H9 (cell line): ENCODE measurements around the gene LINGO1. TPM values are rescaled to one million over a fixed set of nuclear protein-coding genes. Genes with fewer than 3 reads are reported as not detected.
A peak's percentile ranks its signal among the peaks of the same experiment; 100 is the strongest.

Experiments used
- DNase-seq: peaks from one replicate; pipeline ENCODE4 v3.0.0-alpha.2; 2017
- H2AFZ ChIP-seq: one replicate; pipeline ENCODE4 v1.6.1; 2013; ENCODE audit warnings: mild to moderate bottlenecking, low read length, control low read depth, moderate library complexity
- H2AK5ac ChIP-seq: 2 replicates; pipeline ENCODE4 v1.6.1; 2013; ENCODE audit warnings: low read length, control low read depth, mixed read lengths; ENCODE audit not compliant: insufficient read length
- H2BK120ac ChIP-seq: one replicate; pipeline ENCODE4 v1.6.1; 2013; ENCODE audit warnings: low read depth, mild to moderate bottlenecking, low read length, control low read depth, inconsistent platforms; ENCODE audit not compliant: poor library complexity, severe bottlenecking
- H2BK12ac ChIP-seq: 2 replicates; pipeline ENCODE4 v1.6.1; 2013; ENCODE audit warnings: low read length, control low read depth, mixed read lengths, low read depth; ENCODE audit not compliant: insufficient read length
- H2BK15ac ChIP-seq: 2 replicates; pipeline ENCODE4 v1.6.1; 2013; ENCODE audit warnings: low read depth, low read length, control low read depth
- H2BK20ac ChIP-seq: one replicate; pipeline ENCODE4 v1.6.1; 2013; ENCODE audit warnings: low read depth, mild to moderate bottlenecking, low read length, control low read depth, inconsistent platforms; ENCODE audit not compliant: poor library complexity, severe bottlenecking
- H2BK5ac ChIP-seq: 2 replicates; pipeline ENCODE4 v1.6.1; 2013; ENCODE audit warnings: low read length, control low read depth, mixed read lengths; ENCODE audit not compliant: insufficient read length
- H3K14ac ChIP-seq: 2 replicates; pipeline ENCODE4 v1.6.1; 2013; ENCODE audit warnings: low read length, control low read depth; ENCODE audit not compliant: insufficient read depth
- H3K18ac ChIP-seq: 2 replicates; pipeline ENCODE4 v1.6.1; 2013; ENCODE audit warnings: low read depth, mild to moderate bottlenecking, mixed read lengths, low read length, control low read depth; ENCODE audit not compliant: insufficient read length
- H3K23ac ChIP-seq: 2 replicates; pipeline ENCODE4 v1.6.1; 2013; ENCODE audit warnings: low read length, control low read depth, mixed read lengths, low read depth; ENCODE audit not compliant: insufficient read length
- H3K23me2 ChIP-seq: 2 replicates; pipeline ENCODE4 v1.6.1; 2013; ENCODE audit warnings: low read depth, mild to moderate bottlenecking, mixed read lengths, low read length, control low read depth; ENCODE audit not compliant: insufficient read length, poor library complexity, severe bottlenecking
- H3K27ac ChIP-seq: 2 replicates; pipeline ENCODE4 v1.5.1; 2013; ENCODE audit warnings: low read length, control low read depth, mixed read lengths, low read depth; ENCODE audit not compliant: insufficient read length
- H3K27me3 ChIP-seq: 2 replicates; pipeline ENCODE4 v1.6.1; 2013; ENCODE audit warnings: low read length, control low read depth, inconsistent platforms; ENCODE audit not compliant: insufficient read depth
- H3K4ac ChIP-seq: 2 replicates; pipeline ENCODE4 v1.6.1; 2013; ENCODE audit warnings: low read depth, mild to moderate bottlenecking, control low read depth, inconsistent platforms, low read length, moderate library complexity
- H3K4me1 ChIP-seq: 2 replicates; pipeline ENCODE4 v1.6.1; 2013; ENCODE audit warnings: low read length, control low read depth, inconsistent platforms; ENCODE audit not compliant: insufficient read depth
- H3K4me2 ChIP-seq: 2 replicates; pipeline ENCODE4 v1.6.1; 2013; ENCODE audit warnings: low read length, control low read depth, mixed read lengths; ENCODE audit not compliant: insufficient read length, insufficient read depth
- H3K56ac ChIP-seq: 2 replicates; pipeline ENCODE4 v1.6.1; 2013; ENCODE audit warnings: low read depth, mild to moderate bottlenecking, mixed read lengths, low read length, control low read depth; ENCODE audit not compliant: insufficient read length
- H3K79me1 ChIP-seq: 2 replicates; pipeline ENCODE4 v1.6.1; 2013; ENCODE audit warnings: low read depth, mild to moderate bottlenecking, moderate library complexity, low read length, control low read depth, inconsistent platforms; ENCODE audit not compliant: insufficient read depth, poor library complexity, severe bottlenecking
- H3K79me2 ChIP-seq: 2 replicates; pipeline ENCODE4 v1.6.1; 2013; ENCODE audit warnings: low read length, control low read depth, inconsistent platforms; ENCODE audit not compliant: insufficient read depth
- H3K9ac ChIP-seq: 2 replicates; pipeline ENCODE4 v1.6.1; 2013; ENCODE audit warnings: low read length, control low read depth, mixed read lengths; ENCODE audit not compliant: insufficient read length; ENCODE audit errors: extremely low read depth
- H3K9me3 ChIP-seq: one replicate; pipeline ENCODE4 v1.6.1; 2013; ENCODE audit warnings: low read depth, low read length, inconsistent platforms; ENCODE audit not compliant: control insufficient read depth
- H3T11ph ChIP-seq: one replicate; pipeline ENCODE4 v1.6.1; 2013; ENCODE audit warnings: mild to moderate bottlenecking, low read length, control low read depth, inconsistent platforms
- H4K20me1 ChIP-seq: one replicate; pipeline ENCODE4 v1.6.1; 2013; ENCODE audit not compliant: control insufficient read depth, insufficient read length, insufficient read depth
- H4K5ac ChIP-seq: 2 replicates; pipeline ENCODE4 v1.6.1; 2013; ENCODE audit warnings: low read depth, mild to moderate bottlenecking, mixed read lengths, low read length, control low read depth; ENCODE audit not compliant: insufficient read length
- H4K8ac ChIP-seq: replicated peaks from 2 replicates; pipeline ENCODE4 v1.6.1; 2013; ENCODE audit warnings: low read length, control low read depth, mixed read lengths, low read depth; ENCODE audit not compliant: insufficient read length
- H4K91ac ChIP-seq: 2 replicates; pipeline ENCODE4 v1.6.1; 2013; ENCODE audit warnings: low read depth, mild to moderate bottlenecking, moderate library complexity, mixed read lengths, low read length, control low read depth; ENCODE audit not compliant: insufficient read length
- H3K27ac Mint-ChIP-seq, 3 experiments: 2 replicates in 2 of 3; 3 replicates in 1 of 3; pipeline ENCODE4 v1.8.0; 2020 to 2021; ENCODE audit warnings: mixed read lengths in 3 of 3, mild to moderate bottlenecking in 1 of 3, moderate library complexity in 1 of 3
- H3K27me3 Mint-ChIP-seq: 2 replicates; pipeline ENCODE4 v1.8.0; 2021; ENCODE audit warnings: low read depth, mild to moderate bottlenecking, moderate library complexity, mixed read lengths
- H3K36me3 Mint-ChIP-seq, 3 experiments: 2 replicates in 2 of 3; 3 replicates in 1 of 3; pipeline ENCODE4 v1.8.0; 2020 to 2021; ENCODE audit warnings: low read depth in 3 of 3, mixed read lengths in 3 of 3; ENCODE audit not compliant: insufficient read depth in 1 of 3
- H3K4me1 Mint-ChIP-seq, 2 experiments: 2 replicates each; pipeline ENCODE4 v1.8.0; 2020; ENCODE audit warnings: mixed read lengths in 2 of 2
- H3K4me3 Mint-ChIP-seq, 2 experiments: 2 replicates in 1 of 2; 3 replicates in 1 of 2; pipeline ENCODE4 v1.8.0; 2020 to 2021; ENCODE audit warnings: mild to moderate bottlenecking in 2 of 2, mixed read lengths in 2 of 2, moderate library complexity in 1 of 2
- H3K9me3 Mint-ChIP-seq, 2 experiments: 2 replicates in 1 of 2; 3 replicates in 1 of 2; pipeline ENCODE4 v1.8.0; 2020; ENCODE audit warnings: mild to moderate bottlenecking in 2 of 2, mixed read lengths in 2 of 2, moderate library complexity in 1 of 2
- WGBS: extraction: QIAGEN DNeasy Blood & Tissue Kit; methylation state at CpG from one replicate; pipeline ENCODE4 v1.1.7; 2013; ENCODE audit warnings: missing lambda C conversion rate, low lambda C conversion rate, mixed read lengths; ENCODE audit not compliant: insufficient read length; ENCODE audit errors: extremely low coverage; 5-methylcytosine and 5-hydroxymethylcytosine counted together
- total RNA-seq: library from RNA; stranded (reverse); gene quantifications from 2 replicates; pipeline ENCODE4 v1.2.1, GENCODE V29; 2021
- TF ChIP-seq, protein P1 (sequence below): fragments of 200-600 bp; sonication (generic); conservative IDR thresholded peaks from 3 replicates; pipeline ENCODE4 v1.8.0; 2021; ENCODE audit warnings: antibody characterized with exemption, mild to moderate bottlenecking

The LINGO1 gene
- total RNA-seq, 1 experiment from 2014 or later: 41.6 TPM

GRCh38 chr15:77610731-77611130 is 22.0 kb downstream of the LINGO1 start:
- no peak overlapping the region for H2AK5ac ChIP-seq
- no peak overlapping the region for H2BK12ac ChIP-seq
- no peak overlapping the region for H3K27ac ChIP-seq
- no peak overlapping the region for H3K14ac ChIP-seq
- H4K8ac ChIP-seq: no peak overlapping the region
- no peak overlapping the region for H3K18ac ChIP-seq
- H4K5ac ChIP-seq: no peak overlapping the region
- H2AFZ ChIP-seq: no peak overlapping the region
- H3K4me3 Mint-ChIP-seq: no peak overlapping the region
- no peaks in the 10 kb centered on the region for H4K20me1 ChIP-seq
- peaks cover 2% of the 10 kb centered on the region; the same call in 1 of the 2 replicates for H3K4me1 ChIP-seq
- H2BK120ac ChIP-seq: no peak overlapping the region
- no peak overlapping the region for H3K56ac ChIP-seq
- H3K9me3 Mint-ChIP-seq: no peaks in the 10 kb centered on the region
- TF ChIP-seq, protein P1, sequence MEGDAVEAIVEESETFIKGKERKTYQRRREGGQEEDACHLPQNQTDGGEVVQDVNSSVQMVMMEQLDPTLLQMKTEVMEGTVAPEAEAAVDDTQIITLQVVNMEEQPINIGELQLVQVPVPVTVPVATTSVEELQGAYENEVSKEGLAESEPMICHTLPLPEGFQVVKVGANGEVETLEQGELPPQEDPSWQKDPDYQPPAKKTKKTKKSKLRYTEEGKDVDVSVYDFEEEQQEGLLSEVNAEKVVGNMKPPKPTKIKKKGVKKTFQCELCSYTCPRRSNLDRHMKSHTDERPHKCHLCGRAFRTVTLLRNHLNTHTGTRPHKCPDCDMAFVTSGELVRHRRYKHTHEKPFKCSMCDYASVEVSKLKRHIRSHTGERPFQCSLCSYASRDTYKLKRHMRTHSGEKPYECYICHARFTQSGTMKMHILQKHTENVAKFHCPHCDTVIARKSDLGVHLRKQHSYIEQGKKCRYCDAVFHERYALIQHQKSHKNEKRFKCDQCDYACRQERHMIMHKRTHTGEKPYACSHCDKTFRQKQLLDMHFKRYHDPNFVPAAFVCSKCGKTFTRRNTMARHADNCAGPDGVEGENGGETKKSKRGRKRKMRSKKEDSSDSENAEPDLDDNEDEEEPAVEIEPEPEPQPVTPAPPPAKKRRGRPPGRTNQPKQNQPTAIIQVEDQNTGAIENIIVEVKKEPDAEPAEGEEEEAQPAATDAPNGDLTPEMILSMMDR: no peak
- no peak overlapping the region for H2BK20ac ChIP-seq
- peak overlapping the region in 1 of 3 experiments; percentile 84; a peak in 3 of 7 replicates for H3K27ac Mint-ChIP-seq
- H2BK5ac ChIP-seq: no peak overlapping the region
- H3K79me2 ChIP-seq: no peaks in the 10 kb centered on the region
- no peaks in the 10 kb centered on the region for H3K9me3 ChIP-seq
- no peaks in the 10 kb centered on the region for H3K27me3 ChIP-seq
- no peaks in the 10 kb centered on the region for H3K23me2 ChIP-seq
- H3K4me2 ChIP-seq: no peak overlapping the region
- no peak for DNase-seq
- no peak overlapping the region for H3T11ph ChIP-seq
- H3K4me1 Mint-ChIP-seq: peaks cover 38 to 47% of the 10 kb centered on the region in 2 experiments
- peaks cover 13 to 23% (median 13%) of the 10 kb centered on the region in 3 experiments; a peak in 6 of 7 replicates for H3K36me3 Mint-ChIP-seq
- H4K91ac ChIP-seq: no peak overlapping the region
- no CpG with 5 or more reads among the region's 9 CpGs for WGBS
- H3K4ac ChIP-seq: no peak overlapping the region
- H3K9ac ChIP-seq: no peak overlapping the region
- no peak overlapping the region for H2BK15ac ChIP-seq
- no peaks in the 10 kb centered on the region; the same call in 1 of the 2 replicates for H3K27me3 Mint-ChIP-seq
- H3K23ac ChIP-seq: no peak overlapping the region
- H3K79me1 ChIP-seq: no peaks in the 10 kb centered on the region
